HG02973 (cell line): ENCODE data around the gene CISD1.
A peak's percentile ranks its signal among the peaks of the same experiment; 100 is the strongest.

ENCODE experiments used
- ATAC-seq: cut with Tn5 transposase; IDR thresholded peaks from one replicate; pipeline ENCODE4 v1.9.1; 2021; ENCODE audit warnings: moderate library complexity; ENCODE audit not compliant: unreplicated experiment

Gene CISD1

DNA sequence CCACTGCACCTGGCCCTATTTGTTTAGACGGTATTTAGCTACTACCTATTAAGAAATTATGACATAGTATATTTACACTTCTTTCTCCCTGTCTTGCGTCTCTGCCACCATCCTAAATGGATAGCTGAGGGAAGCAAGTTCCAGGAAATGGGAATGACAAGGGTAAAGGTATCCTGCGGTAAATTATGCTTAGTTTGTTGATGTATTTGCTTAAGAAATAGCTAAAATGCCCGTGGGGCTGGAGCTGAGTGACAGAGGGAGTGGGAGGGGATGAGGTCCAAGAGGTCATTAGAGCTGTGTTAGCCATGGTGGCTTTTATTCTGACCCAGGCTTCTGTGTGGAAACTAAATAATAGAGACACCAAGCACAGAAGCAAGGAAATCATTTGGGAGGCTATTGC, 36.9 kb downstream of the CISD1 start:
- no peak for ATAC-seq

DNA sequence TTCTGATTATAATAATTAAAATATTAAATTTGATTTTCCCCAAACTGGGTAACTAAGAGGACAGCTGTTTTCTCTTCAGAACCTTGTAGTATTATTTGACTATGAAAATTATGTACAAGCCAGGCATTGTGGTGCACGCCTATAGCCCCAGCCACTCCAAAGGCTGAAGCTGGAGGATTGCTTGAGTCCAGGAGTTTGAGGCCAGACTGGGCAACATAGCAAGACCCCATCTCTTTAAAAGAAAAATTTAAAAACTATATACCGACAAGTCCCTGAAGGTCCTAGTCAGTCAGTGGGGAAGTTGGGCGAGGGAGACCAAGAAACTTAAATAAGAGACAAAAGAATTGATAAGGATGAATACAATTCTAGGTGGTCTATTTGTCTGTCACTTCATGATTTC, 38.7 kb downstream of the CISD1 start:
- no peak for ATAC-seq

- ATAC-seq, result no peak
Observed at GRCh38 chr10:58311026-58311425, 42.1 kb downstream of the CISD1 start.

DNA sequence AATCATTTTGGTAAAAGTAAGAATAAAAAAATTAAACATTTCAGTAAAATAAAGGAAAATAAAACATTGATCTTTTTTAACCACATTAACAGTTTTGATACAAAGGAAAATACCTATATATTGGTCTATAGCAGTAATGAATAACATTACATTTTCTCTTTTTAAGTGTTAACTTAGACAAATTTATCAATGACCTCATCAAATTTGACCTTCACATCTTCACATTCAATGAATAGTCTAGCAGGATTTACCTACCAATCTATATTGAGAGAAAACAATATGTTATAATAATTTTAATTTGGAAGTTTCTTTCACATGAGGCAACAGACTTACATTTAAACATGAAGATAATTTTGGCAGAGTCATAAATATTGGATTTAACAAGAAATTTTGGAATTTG, 47.9 kb downstream of the CISD1 start:
- no peak for ATAC-seq

DNA sequence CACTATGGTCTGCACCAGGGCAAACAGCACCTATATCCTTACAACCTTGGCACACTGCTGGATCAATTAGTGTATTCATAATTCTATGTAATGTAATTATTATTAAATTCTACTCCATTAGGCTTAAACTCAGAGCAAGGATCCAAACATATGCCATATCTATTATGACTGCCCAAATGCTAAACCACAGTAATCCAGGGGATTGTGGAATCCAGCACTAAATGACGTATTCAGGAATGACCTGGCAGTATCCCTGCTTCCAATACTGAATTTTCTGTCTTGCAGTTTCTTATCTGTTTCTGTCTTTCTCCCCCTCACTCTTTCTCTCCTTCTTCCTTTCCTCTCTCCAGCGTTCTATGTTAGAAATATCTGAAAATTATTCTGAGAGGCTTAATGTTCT, 49.4 kb downstream of the CISD1 start:
- ATAC-seq, result no peak

DNA sequence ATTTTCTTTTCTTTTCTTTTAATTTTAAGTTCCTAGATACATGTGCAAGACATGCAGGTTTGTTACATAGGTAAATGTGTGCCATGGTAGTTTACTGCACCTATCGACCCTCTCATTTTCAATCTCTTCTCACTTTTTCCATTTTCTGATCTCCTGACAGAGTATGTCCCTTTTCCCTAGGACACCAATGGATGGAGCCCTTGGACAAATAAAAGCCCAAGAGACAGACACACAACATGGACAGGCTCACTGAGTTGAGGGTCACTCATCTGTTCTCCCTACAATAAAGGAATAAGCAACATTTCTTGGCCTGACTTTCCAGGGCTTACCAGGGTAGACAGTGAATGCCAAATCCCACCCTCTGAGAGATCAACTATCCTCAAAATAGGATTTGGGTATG, 50.6 kb downstream of the CISD1 start:
- no peak for ATAC-seq

DNA sequence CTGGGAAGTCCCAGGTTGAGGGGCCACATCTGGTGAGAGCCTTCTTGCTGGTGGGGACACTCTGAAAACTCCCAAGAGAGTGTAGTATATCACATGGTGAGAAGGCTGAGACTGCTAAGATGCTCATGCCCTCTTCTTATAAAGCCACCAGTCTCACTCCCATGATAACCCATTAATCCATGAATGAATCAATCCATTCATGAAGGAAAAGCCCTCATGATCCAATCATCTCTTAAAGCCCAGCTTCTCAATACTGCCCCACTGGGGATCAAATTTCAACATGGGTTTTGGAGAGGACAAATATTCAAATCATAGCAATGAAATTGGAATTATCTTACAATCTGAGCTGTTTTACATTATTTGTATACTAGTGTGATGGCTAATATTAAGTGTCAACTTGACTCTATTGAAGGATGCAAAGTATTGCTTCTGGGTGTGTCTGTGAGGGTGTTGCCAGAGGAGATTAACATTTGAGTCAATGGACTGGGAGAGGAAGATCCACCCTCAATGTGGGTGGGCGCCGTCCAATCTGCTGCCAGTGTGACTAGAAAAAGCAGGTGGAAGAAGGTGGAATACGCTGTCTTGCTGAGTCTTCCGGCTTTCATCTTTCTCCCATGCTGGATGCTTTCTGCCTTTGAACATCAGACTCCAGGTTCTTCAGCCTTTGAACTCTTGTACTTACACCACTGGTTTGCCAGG, 51.5 kb downstream of the CISD1 start:
- ATAC-seq, result no peak

- ATAC-seq, result peak; percentile 82
Observed at GRCh38 chr10:58322072-58322834, 53.3 kb downstream of the CISD1 start.

- ATAC-seq, result no peak
Observed at GRCh38 chr10:58322835-58323209, 53.9 kb downstream of the CISD1 start.

- no peak for ATAC-seq
Observed at GRCh38 chr10:58326967-58327381, 58.0 kb downstream of the CISD1 start.

DNA sequence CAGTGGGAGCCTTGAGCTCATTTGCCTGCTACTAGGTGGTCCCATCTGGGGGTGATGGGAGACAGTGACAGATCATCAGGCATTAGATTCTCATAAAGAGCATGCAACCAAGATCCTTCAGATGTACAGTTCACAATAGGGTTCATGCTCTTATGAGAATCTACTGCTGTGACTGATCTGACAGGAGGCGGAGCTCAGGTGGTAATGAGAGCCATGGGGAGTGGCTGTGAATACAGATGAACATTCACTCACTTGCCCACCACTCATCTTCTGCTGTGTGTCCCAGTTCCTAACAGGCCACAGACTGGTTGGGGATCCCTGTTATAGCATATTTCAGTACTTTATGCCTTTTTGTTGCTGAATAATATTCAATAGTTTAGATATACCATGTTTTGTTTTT, 59.3 kb downstream of the CISD1 start:
- no peak for ATAC-seq

DNA sequence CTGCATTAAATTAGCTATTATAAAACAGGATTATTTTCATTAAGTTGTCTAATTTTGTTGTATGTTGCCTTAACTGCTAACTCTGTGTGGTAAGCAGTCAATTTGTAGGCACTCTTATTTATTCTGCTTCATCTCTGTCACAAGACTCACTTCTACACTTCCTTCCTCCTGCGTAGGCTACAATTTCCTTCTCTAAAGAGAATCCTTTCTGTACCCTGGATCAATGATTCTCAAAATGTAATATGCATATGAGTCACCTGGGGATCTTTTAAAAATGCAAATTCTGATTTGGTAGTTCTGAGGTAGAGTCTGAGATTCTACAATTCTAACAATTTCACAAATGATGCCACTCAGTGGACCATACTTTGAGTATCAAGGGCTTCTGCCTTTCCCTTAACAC, 61.5 kb downstream of the CISD1 start:
- ATAC-seq, result no peak

DNA sequence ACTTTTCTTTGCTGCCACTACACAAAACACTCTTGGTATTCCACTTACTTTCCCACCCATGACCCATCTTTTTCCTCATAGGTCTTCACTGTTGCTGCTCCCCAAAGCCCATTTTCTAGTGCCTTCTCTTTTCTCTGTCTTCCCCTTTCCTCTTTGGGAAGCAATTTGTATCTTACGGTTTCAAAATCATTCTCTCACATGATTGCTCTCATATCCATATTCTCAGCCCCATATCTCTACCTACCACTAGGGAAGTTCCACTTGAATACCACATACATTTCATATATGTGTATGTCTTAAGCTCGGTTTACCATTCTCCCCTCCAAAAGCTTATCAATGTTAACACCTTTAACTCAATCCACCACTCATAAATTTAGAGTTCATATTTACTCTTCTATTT, 62.7 kb downstream of the CISD1 start:
- ATAC-seq, result no peak

DNA sequence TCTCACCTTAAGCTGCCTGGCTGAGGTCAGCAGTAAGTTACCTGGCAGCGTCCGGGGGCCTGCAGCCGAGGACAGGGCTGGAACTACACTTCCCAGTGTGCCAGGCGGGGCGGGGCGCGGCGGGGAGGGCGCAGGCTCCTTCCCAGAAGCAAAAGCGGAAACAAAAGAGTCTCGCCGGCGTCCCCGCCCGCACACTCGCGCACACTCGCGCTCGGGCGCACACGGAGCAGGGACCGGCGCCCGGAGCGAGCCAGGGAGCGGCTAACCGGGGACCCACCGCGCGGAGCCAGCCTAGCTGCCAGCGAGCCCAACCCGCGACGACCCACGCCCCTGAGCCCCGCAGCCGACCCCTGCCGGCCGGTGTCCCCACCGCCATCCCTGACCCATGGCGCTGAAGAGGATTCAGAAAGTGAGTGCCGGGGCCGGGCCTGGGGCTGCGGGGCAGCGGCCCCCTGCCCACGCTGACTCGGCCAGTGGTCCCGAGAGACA, 65.9 kb downstream of the CISD1 start, which contains the start of gene UBE2D1:
Gene UBE2D1 (plus strand): TSS at position 190 of the 489 bp plus-strand sequence. CDS start 196 bp downstream, at position 386.
- peak; percentile 96 for ATAC-seq

- ATAC-seq, result peak; percentile 41
Observed at GRCh38 chr10:58335306-58336005, 66.5 kb downstream of the CISD1 start.

GRCh38 chr10:58336242-58336641, 67.3 kb downstream of the CISD1 start:
- no peak for ATAC-seq
